HepG2 (cell line): Measurements from ENCODE around the gene ABCC12. TPM values are rescaled to one million over a fixed set of nuclear protein-coding genes. Genes with fewer than 3 reads are reported as not detected.

ENCODE experiments used
- CAMTA2 ChIP-seq: sonication (generic); formaldehyde crosslinking; IDR thresholded peaks from 2 replicates; pipeline ENCODE4 v1.4.0; 2020; ENCODE audit warnings: mild to moderate bottlenecking, missing genetic modification reagents, borderline replicate concordance
- GLI4 ChIP-seq: sonication (generic); formaldehyde crosslinking; IDR thresholded peaks from 2 replicates; pipeline ENCODE4 v1.5.1; 2020; ENCODE audit warnings: missing genetic modification reagents, mild to moderate bottlenecking, moderate library complexity, borderline replicate concordance
- HOXA3 ChIP-seq: sonication (generic); formaldehyde crosslinking; IDR thresholded peaks from 2 replicates; pipeline ENCODE4 v1.5.0; 2020; ENCODE audit warnings: missing genetic modification reagents
- JUNB ChIP-seq: sonication (generic); formaldehyde crosslinking; IDR thresholded peaks from 2 replicates; pipeline ENCODE4 v1.8.0; 2022; ENCODE audit warnings: missing genetic modification reagents, mild to moderate bottlenecking, borderline replicate concordance
- PCBP1 ChIP-seq: fragments of 200-400 bp; formaldehyde crosslinking; IDR thresholded peaks from 2 replicates; pipeline ENCODE4 v1.6.1; 2017; ENCODE audit warnings: mild to moderate bottlenecking, low read depth, low read length, borderline replicate concordance
- SRSF4 ChIP-seq: fragments of 200-400 bp; formaldehyde crosslinking; IDR thresholded peaks from one replicate; pipeline ENCODE4 v1.6.1; 2018; ENCODE audit warnings: mild to moderate bottlenecking, low read depth, low read length, moderate library complexity; ENCODE audit not compliant: poor library complexity, severe bottlenecking
- TCF7L2 ChIP-seq: IDR thresholded peaks from 2 replicates; pipeline ENCODE4 v1.6.1; 2011; ENCODE audit warnings: mild to moderate bottlenecking, low read depth, low read length, moderate library complexity
- TEAD2 ChIP-seq: sonication (generic); formaldehyde crosslinking; IDR thresholded peaks from 2 replicates; pipeline ENCODE4 v1.9.0; 2021; ENCODE audit warnings: missing genetic modification reagents
- TMF1 ChIP-seq: sonication (generic); formaldehyde crosslinking; IDR thresholded peaks from 2 replicates; pipeline ENCODE4 v1.8.1; 2022; ENCODE audit warnings: low read depth, missing genetic modification reagents
- TP53 ChIP-seq: sonication (generic); formaldehyde crosslinking; conservative IDR thresholded peaks from 2 replicates; pipeline ENCODE4 v1.4.0; 2020; ENCODE audit warnings: missing genetic modification reagents
- XBP1 ChIP-seq: sonication (generic); formaldehyde crosslinking; IDR thresholded peaks from 2 replicates; pipeline ENCODE4 v1.5.0; 2020; ENCODE audit warnings: missing genetic modification reagents
- ZC3H4 ChIP-seq: sonication (generic); formaldehyde crosslinking; IDR thresholded peaks from 2 replicates; pipeline ENCODE4 v1.4.0; 2020; ENCODE audit warnings: missing genetic modification reagents, borderline replicate concordance
- ZNF549 ChIP-seq: sonication (generic); formaldehyde crosslinking; IDR thresholded peaks from 2 replicates; pipeline ENCODE4 v1.5.0; 2020; ENCODE audit warnings: missing genetic modification reagents
- ZSCAN30 ChIP-seq: sonication (generic); formaldehyde crosslinking; IDR thresholded peaks from 2 replicates; pipeline ENCODE4 v1.5.0; 2020; ENCODE audit warnings: mild to moderate bottlenecking, missing genetic modification reagents
- polyA plus RNA-seq, 8 experiments: library from polyadenylated mRNA; depleted of rRNA in 3 of 8; stranded (reverse) in 7 of 8; unstranded in 1 of 8; fragments of >200 nt; fragmentation: Illumina TruSeq in 4 of 8; extraction: Trizol in 4 of 8; gene quantifications; 2 replicates each; pipeline versions ENCODE4 v1.2.1 to v1.2.3, GENCODE V29; 2011 to 2016; ENCODE audit warnings: low read depth in 4 of 8, missing spikeins in 1 of 8, mixed read lengths in 1 of 8; ENCODE audit not compliant: insufficient read depth in 1 of 8
- total RNA-seq, 5 experiments: library from RNA; depleted of rRNA; stranded (reverse); fragments of >200 nt; fragmentation: Illumina TruSeq; extraction: Trizol; gene quantifications; 2 replicates each; pipeline ENCODE4 v1.2.3, GENCODE V29; 2016; ENCODE audit warnings: low read depth in 1 of 5
- TF ChIP-seq, protein P1 (sequence below), 2 experiments: IDR thresholded peaks; 2 replicates each; pipeline ENCODE4 v1.6.1; 2011 to 2012; ENCODE audit warnings: low read length in 2 of 2, borderline replicate concordance in 1 of 2, low read depth in 1 of 2, mild to moderate bottlenecking in 1 of 2, moderate library complexity in 1 of 2
- TF ChIP-seq, protein P2 (sequence below): sonication (generic); formaldehyde crosslinking; IDR thresholded peaks from 2 replicates; pipeline ENCODE4 v1.5.1; 2020; ENCODE audit warnings: missing genetic modification reagents, mild to moderate bottlenecking, borderline replicate concordance
- TF ChIP-seq, protein P3 (sequence below): sonication (generic); formaldehyde crosslinking; IDR thresholded peaks from 2 replicates; pipeline ENCODE4 v1.9.0; 2021; ENCODE audit warnings: missing genetic modification reagents, borderline replicate concordance
- TF ChIP-seq, protein P4 (sequence below): sonication (generic); formaldehyde crosslinking; IDR thresholded peaks from 2 replicates; pipeline ENCODE4 v1.4.0; 2020; ENCODE audit warnings: missing genetic modification reagents
- TF ChIP-seq, protein P5 (sequence below): sonication (generic); formaldehyde crosslinking; IDR thresholded peaks from 2 replicates; pipeline ENCODE4; 2020; ENCODE audit warnings: missing genetic modification reagents, mild to moderate bottlenecking, borderline replicate concordance

Gene ABCC12
- total and polyA plus RNA-seq, 2 of the 13 experiments (the other 11 are each of a cell fraction or from before 2014, with no cell fraction given): not detected

DNA sequence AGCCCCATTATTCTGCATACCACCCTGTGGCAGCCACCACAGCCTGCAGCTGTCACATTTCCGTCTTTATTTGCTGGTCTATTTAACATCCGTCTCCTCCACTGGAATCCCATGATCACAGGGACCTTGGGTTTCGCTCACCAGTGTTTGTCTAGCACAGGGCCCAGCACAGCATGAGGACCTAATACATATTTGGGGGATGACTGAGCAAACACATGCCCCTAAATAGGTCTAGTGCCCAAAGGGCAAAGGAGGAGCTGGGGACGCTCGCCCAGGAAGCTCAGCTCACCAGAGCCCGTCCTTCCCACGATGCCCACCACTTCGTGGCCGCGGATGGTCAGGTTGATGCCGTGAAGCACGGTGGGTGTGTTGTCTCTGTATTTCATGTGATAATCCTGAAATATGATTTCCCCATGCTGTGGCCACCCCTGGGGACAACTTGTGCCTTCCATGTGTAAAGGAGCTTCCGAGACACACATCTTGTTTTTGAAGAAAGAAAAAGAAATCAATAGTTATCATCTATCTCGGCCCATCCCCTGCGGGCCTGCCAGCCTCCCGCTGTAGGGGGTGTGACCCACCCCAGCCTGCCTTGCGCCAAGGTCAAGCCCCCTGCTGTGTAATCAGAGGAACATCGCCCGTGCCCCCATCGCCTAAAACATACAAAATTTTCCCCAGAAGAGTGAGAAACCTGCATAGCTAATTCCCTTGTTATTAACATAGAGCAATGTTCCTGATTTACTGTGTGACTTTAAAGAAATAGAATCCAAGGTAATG is 21.0 kb upstream of the ABCC12 start (continued):
- TF ChIP-seq, protein P1, sequence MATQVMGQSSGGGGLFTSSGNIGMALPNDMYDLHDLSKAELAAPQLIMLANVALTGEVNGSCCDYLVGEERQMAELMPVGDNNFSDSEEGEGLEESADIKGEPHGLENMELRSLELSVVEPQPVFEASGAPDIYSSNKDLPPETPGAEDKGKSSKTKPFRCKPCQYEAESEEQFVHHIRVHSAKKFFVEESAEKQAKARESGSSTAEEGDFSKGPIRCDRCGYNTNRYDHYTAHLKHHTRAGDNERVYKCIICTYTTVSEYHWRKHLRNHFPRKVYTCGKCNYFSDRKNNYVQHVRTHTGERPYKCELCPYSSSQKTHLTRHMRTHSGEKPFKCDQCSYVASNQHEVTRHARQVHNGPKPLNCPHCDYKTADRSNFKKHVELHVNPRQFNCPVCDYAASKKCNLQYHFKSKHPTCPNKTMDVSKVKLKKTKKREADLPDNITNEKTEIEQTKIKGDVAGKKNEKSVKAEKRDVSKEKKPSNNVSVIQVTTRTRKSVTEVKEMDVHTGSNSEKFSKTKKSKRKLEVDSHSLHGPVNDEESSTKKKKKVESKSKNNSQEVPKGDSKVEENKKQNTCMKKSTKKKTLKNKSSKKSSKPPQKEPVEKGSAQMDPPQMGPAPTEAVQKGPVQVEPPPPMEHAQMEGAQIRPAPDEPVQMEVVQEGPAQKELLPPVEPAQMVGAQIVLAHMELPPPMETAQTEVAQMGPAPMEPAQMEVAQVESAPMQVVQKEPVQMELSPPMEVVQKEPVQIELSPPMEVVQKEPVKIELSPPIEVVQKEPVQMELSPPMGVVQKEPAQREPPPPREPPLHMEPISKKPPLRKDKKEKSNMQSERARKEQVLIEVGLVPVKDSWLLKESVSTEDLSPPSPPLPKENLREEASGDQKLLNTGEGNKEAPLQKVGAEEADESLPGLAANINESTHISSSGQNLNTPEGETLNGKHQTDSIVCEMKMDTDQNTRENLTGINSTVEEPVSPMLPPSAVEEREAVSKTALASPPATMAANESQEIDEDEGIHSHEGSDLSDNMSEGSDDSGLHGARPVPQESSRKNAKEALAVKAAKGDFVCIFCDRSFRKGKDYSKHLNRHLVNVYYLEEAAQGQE (IDR thresholded peaks at IDR 0.05; ENCODE audit: borderline replicate concordance in 1 of 2, low read depth in 1 of 2, low read length in 2 of 2): no peak
- TF ChIP-seq XBP1 (CRISPR knock-in tag) (no peak), PCBP1 (no peak), ZC3H4 (CRISPR knock-in tag) (no peak), TP53 (CRISPR knock-in tag) (no peak), TMF1 (CRISPR knock-in tag) (no peak), TCF7L2 (no peak), GLI4 (CRISPR knock-in tag) (no peak), SRSF4 (no peak), HOXA3 (CRISPR knock-in tag) (no peak), CAMTA2 (CRISPR knock-in tag) (no peak), JUNB (CRISPR knock-in tag) (no peak), ZSCAN30 (peak; percentile 34; the same call in 1 of the 2 replicates), TEAD2 (no peak), ZNF549 (CRISPR knock-in tag) (no peak)
- TF ChIP-seq, protein P2, sequence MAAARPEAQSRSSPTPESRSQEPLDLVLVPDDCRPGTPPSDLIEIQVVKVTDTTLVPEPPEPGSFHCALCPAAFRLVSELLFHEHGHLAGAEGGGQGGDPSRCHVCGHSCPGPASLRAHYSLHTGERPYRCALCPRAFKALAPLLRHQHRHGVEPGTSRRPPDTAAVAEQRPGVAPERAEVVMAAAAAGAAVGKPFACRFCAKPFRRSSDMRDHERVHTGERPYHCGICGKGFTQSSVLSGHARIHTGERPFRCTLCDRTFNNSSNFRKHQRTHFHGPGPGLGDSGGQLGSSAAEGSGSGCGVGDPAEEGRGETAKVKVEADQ (CRISPR knock-in tag): no peak
- TF ChIP-seq, protein P3, sequence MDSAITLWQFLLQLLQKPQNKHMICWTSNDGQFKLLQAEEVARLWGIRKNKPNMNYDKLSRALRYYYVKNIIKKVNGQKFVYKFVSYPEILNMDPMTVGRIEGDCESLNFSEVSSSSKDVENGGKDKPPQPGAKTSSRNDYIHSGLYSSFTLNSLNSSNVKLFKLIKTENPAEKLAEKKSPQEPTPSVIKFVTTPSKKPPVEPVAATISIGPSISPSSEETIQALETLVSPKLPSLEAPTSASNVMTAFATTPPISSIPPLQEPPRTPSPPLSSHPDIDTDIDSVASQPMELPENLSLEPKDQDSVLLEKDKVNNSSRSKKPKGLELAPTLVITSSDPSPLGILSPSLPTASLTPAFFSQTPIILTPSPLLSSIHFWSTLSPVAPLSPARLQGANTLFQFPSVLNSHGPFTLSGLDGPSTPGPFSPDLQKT (CRISPR knock-in tag): no peak
- TF ChIP-seq, protein P4, sequence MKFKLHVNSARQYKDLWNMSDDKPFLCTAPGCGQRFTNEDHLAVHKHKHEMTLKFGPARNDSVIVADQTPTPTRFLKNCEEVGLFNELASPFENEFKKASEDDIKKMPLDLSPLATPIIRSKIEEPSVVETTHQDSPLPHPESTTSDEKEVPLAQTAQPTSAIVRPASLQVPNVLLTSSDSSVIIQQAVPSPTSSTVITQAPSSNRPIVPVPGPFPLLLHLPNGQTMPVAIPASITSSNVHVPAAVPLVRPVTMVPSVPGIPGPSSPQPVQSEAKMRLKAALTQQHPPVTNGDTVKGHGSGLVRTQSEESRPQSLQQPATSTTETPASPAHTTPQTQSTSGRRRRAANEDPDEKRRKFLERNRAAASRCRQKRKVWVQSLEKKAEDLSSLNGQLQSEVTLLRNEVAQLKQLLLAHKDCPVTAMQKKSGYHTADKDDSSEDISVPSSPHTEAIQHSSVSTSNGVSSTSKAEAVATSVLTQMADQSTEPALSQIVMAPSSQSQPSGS (CRISPR knock-in tag): no peak
- TF ChIP-seq, protein P5, sequence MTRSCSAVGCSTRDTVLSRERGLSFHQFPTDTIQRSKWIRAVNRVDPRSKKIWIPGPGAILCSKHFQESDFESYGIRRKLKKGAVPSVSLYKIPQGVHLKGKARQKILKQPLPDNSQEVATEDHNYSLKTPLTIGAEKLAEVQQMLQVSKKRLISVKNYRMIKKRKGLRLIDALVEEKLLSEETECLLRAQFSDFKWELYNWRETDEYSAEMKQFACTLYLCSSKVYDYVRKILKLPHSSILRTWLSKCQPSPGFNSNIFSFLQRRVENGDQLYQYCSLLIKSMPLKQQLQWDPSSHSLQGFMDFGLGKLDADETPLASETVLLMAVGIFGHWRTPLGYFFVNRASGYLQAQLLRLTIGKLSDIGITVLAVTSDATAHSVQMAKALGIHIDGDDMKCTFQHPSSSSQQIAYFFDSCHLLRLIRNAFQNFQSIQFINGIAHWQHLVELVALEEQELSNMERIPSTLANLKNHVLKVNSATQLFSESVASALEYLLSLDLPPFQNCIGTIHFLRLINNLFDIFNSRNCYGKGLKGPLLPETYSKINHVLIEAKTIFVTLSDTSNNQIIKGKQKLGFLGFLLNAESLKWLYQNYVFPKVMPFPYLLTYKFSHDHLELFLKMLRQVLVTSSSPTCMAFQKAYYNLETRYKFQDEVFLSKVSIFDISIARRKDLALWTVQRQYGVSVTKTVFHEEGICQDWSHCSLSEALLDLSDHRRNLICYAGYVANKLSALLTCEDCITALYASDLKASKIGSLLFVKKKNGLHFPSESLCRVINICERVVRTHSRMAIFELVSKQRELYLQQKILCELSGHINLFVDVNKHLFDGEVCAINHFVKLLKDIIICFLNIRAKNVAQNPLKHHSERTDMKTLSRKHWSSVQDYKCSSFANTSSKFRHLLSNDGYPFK (CRISPR knock-in tag): no peak
